ENCODE results near the gene EIF3L.

- TF ChIP-seq CTCF (IDR thresholded peaks at IDR 0.05) (no peak), POLR2AphosphoS5 (IDR thresholded peaks at IDR 0.05) (no peak)
Observed at GRCh38 chr22:37897807-37898206, 48.6 kb downstream of the EIF3L start.

Data from suprapubic skin (tissue), 3 donors.